PC-9 (cell line): ENCODE data around the gene UVRAG.

Source experiments
- EZH2 ChIP-seq: fragments of 200-600 bp; sonication (generic); IDR thresholded peaks from 2 replicates; pipeline ENCODE4 v1.8.0; 2017; ENCODE audit warnings: antibody characterized with exemption, low read depth
- TF ChIP-seq, protein P1 (sequence below): fragments of 200-600 bp; sonication (generic); conservative IDR thresholded peaks from 2 replicates; pipeline ENCODE4 v1.6.1; 2017; ENCODE audit warnings: mixed run types, antibody characterized with exemption, mild to moderate bottlenecking, moderate library complexity

DNA sequence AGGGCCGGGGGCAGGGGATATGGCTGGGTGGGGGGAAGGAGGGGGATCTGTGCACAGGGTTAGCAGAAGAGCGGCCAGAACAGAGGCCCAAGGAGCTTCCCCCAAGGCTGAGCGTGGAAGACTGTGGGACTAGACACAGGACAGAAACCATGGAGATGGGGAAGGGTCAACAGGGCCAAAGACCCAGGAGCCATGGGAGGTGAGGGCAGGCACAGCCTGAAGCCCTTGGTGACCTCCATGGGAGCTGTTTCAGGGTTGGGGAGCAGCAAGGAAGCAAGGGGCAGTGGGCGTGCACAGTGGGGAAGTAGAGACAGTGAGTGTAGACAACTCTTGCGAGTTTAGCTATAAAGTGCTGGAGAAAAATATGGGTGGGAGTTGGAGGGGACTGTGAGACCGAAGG, 334.7 kb downstream of the UVRAG start:
- TF ChIP-seq, protein P1, sequence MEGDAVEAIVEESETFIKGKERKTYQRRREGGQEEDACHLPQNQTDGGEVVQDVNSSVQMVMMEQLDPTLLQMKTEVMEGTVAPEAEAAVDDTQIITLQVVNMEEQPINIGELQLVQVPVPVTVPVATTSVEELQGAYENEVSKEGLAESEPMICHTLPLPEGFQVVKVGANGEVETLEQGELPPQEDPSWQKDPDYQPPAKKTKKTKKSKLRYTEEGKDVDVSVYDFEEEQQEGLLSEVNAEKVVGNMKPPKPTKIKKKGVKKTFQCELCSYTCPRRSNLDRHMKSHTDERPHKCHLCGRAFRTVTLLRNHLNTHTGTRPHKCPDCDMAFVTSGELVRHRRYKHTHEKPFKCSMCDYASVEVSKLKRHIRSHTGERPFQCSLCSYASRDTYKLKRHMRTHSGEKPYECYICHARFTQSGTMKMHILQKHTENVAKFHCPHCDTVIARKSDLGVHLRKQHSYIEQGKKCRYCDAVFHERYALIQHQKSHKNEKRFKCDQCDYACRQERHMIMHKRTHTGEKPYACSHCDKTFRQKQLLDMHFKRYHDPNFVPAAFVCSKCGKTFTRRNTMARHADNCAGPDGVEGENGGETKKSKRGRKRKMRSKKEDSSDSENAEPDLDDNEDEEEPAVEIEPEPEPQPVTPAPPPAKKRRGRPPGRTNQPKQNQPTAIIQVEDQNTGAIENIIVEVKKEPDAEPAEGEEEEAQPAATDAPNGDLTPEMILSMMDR: no peak
- TF ChIP-seq EZH2: no peak
